ENCODE measurements around the gene SCO1. TPM values are rescaled to one million over a fixed set of nuclear protein-coding genes. Genes with fewer than 3 reads are reported as not detected.

The SCO1 gene
- total and polyA plus RNA-seq, 2 donors (not counting 1 experiment from before 2014, with no cell fraction given), result 5.9 to 28.6 TPM

- TF ChIP-seq EZH2 (IDR thresholded peaks at IDR 0.05; ENCODE audit: borderline replicate concordance, insufficient read depth, low read depth, low read length, poor library complexity, severe bottlenecking), result no peak
- TF ChIP-seq, protein P1, sequence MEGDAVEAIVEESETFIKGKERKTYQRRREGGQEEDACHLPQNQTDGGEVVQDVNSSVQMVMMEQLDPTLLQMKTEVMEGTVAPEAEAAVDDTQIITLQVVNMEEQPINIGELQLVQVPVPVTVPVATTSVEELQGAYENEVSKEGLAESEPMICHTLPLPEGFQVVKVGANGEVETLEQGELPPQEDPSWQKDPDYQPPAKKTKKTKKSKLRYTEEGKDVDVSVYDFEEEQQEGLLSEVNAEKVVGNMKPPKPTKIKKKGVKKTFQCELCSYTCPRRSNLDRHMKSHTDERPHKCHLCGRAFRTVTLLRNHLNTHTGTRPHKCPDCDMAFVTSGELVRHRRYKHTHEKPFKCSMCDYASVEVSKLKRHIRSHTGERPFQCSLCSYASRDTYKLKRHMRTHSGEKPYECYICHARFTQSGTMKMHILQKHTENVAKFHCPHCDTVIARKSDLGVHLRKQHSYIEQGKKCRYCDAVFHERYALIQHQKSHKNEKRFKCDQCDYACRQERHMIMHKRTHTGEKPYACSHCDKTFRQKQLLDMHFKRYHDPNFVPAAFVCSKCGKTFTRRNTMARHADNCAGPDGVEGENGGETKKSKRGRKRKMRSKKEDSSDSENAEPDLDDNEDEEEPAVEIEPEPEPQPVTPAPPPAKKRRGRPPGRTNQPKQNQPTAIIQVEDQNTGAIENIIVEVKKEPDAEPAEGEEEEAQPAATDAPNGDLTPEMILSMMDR (IDR thresholded peaks at IDR 0.05), result peak; percentile 92
- peaks cover 0 to 3% (median 0%) of the 10 kb centered on the region in 3 donors for H3K9me3 ChIP-seq (ENCODE audit: control extremely low read depth in 1 of 3, control insufficient read depth in 2 of 3, insufficient read depth in 1 of 3, low read length in 2 of 3)
- intact Hi-C loops (cut with micrococcal nuclease), result no loop called here
- no peak overlapping the region for H3K4me2 ChIP-seq (replicated peaks; ENCODE audit: low read depth, low read length, poor library complexity, severe bottlenecking)
- H3K9me3 Mint-ChIP-seq (ENCODE audit: insufficient read depth), result no peaks in the 10 kb centered on the region
- DNase-seq (peak; percentile 43), ATAC-seq (ENCODE audit: low read depth) (no peak)
- H3K9ac ChIP-seq (ENCODE audit: low read length), result no peak overlapping the region
- H3K27me3 ChIP-seq (replicated peaks in 1 of 4; ENCODE audit: control extremely low read depth in 1 of 4, control insufficient read depth in 3 of 4, insufficient read depth in 4 of 4, low read length in 3 of 4), result no peaks in the 10 kb centered on the region
- WGBS (ENCODE audit: insufficient coverage), result 52% methylated on average over 7 of the region's 18 CpGs
- H3K4me1 Mint-ChIP-seq, result peaks cover 28% of the 10 kb centered on the region
- H3K36me3 ChIP-seq (replicated peaks in 1 of 2; ENCODE audit: control extremely low read depth in 1 of 2, control insufficient read depth in 1 of 2, extremely low read depth in 1 of 2, insufficient read depth in 2 of 2, low read length in 1 of 2), result peaks cover 0 to 12% of the 10 kb centered on the region in 2 experiments
- no peak overlapping the region for H3K4me3 Mint-ChIP-seq
- POLR2A ChIA-PET, result no interaction called here
- H3K27ac Mint-ChIP-seq, result no peak overlapping the region
- no peaks in the 10 kb centered on the region for H3K79me2 ChIP-seq (ENCODE audit: control insufficient read depth, insufficient read depth, low read length)
- no peak overlapping the region for H2AFZ ChIP-seq (ENCODE audit: insufficient read depth, low read depth, low read length, poor library complexity, severe bottlenecking)
- H3K4me1 ChIP-seq (ENCODE audit: control insufficient read depth in 2 of 2, insufficient read depth in 2 of 2, low read length in 2 of 2), result peaks cover 13 to 26% of the 10 kb centered on the region in 2 donors
- H3K27ac ChIP-seq (ENCODE audit: low read length in 2 of 2), result no peak overlapping the region
- H3K27me3 Mint-ChIP-seq, result no peaks in the 10 kb centered on the region
- CTCF ChIA-PET, result interaction anchor here (0.6 to 13.3 kb wide), 13 partner anchors 8 to 1093 kb away, joined by 3 to 159 read pairs (median 5); no protein-coding TSS in a partner anchor
- H3K4me3 ChIP-seq (ENCODE audit: control extremely low read depth in 1 of 5, extremely low read depth in 1 of 5, insufficient read depth in 1 of 5, low read depth in 2 of 5, low read length in 4 of 5), result no peak overlapping the region
- H4K20me1 ChIP-seq (ENCODE audit: control insufficient read depth, insufficient read depth, low read length, poor library complexity, severe bottlenecking), result no peaks in the 10 kb centered on the region
Observed at GRCh38 chr17:10631048-10631700, 66.2 kb downstream of the SCO1 start.

DNA sequence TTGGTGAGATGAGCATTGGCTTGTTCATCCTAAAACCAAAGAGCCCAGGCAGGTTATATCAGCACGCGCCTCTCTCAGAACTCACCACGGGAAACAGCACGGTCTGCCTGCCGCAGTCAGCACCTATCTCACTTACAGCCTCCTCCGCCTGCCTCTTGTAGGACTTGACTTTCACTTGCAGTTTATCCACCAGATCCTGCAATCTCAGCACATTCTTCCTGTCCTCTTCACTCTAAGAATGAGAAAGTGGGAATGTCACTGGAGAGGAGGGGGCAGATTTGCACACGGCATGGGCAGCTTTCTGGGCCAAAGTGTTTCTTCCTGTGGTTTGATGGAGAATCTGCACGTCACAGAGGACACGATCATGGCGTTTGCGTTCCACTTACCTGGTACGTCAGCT, 67.6 kb downstream of the SCO1 start:
- H3K27ac ChIP-seq (ENCODE audit: low read length in 2 of 2), result no peak overlapping the region
- no peaks in the 10 kb centered on the region for H3K27me3 ChIP-seq (replicated peaks in 1 of 4; ENCODE audit: control extremely low read depth in 1 of 4, control insufficient read depth in 3 of 4, insufficient read depth in 4 of 4, low read length in 3 of 4)
- no peak overlapping the region for H3K9ac ChIP-seq (ENCODE audit: low read length)
- H3K36me3 ChIP-seq (replicated peaks in 1 of 2; ENCODE audit: control extremely low read depth in 1 of 2, control insufficient read depth in 1 of 2, extremely low read depth in 1 of 2, insufficient read depth in 2 of 2, low read length in 1 of 2), result peaks cover 0 to 12% of the 10 kb centered on the region in 2 experiments
- ATAC-seq (ENCODE audit: low read depth), result no peak
- no peak for DNase-seq
- H3K79me2 ChIP-seq (ENCODE audit: control insufficient read depth, insufficient read depth, low read length), result no peaks in the 10 kb centered on the region
- 95% methylated on average over 10 of the region's 12 CpGs for WGBS (ENCODE audit: insufficient coverage)
- no peak overlapping the region for H3K4me2 ChIP-seq (replicated peaks; ENCODE audit: low read depth, low read length, poor library complexity, severe bottlenecking)
- H3K4me1 Mint-ChIP-seq, result peaks cover 18% of the 10 kb centered on the region
- no peak overlapping the region for H2AFZ ChIP-seq (ENCODE audit: insufficient read depth, low read depth, low read length, poor library complexity, severe bottlenecking)
- intact Hi-C loops (cut with micrococcal nuclease), result no loop called here
- ChIA-PET POLR2A (no interaction called here), CTCF (interaction anchor here (1.1 to 13.3 kb wide), 7 partner anchors 10 to 219 kb away, joined by 4 to 159 read pairs (median 12); no protein-coding TSS in a partner anchor)
- no peak overlapping the region for H3K4me3 ChIP-seq (ENCODE audit: control extremely low read depth in 1 of 5, extremely low read depth in 1 of 5, insufficient read depth in 1 of 5, low read depth in 2 of 5, low read length in 4 of 5)
- no peak overlapping the region for H3K4me3 Mint-ChIP-seq
- H3K4me1 ChIP-seq (ENCODE audit: control insufficient read depth in 2 of 2, insufficient read depth in 2 of 2, low read length in 2 of 2), result peaks cover 13 to 18% of the 10 kb centered on the region in 2 donors
- H3K9me3 Mint-ChIP-seq (ENCODE audit: insufficient read depth), result no peaks in the 10 kb centered on the region
- H3K9me3 ChIP-seq (ENCODE audit: control extremely low read depth in 1 of 3, control insufficient read depth in 2 of 3, insufficient read depth in 1 of 3, low read length in 2 of 3), result no peaks in the 10 kb centered on the region
- no peak overlapping the region for H3K27ac Mint-ChIP-seq
- H4K20me1 ChIP-seq (ENCODE audit: control insufficient read depth, insufficient read depth, low read length, poor library complexity, severe bottlenecking), result no peaks in the 10 kb centered on the region
- TF ChIP-seq EZH2 (IDR thresholded peaks at IDR 0.05; ENCODE audit: borderline replicate concordance, insufficient read depth, low read depth, low read length, poor library complexity, severe bottlenecking), result no peak
- no peaks in the 10 kb centered on the region for H3K27me3 Mint-ChIP-seq

Measured in B cell (primary cell).